DOHH2 (cell line): ENCODE results near the gene TRO.

ENCODE experiments used
- H3F3A ChIP-seq: fragments of 200-600 bp; sonication (generic), shearing (Covaris generic); 2 replicates; pipeline ENCODE4 v1.6.0; 2016; ENCODE audit warnings: antibody characterized with exemption, mild to moderate bottlenecking; ENCODE audit not compliant: control insufficient read depth, insufficient read depth
- H3K27ac ChIP-seq: fragments of 200-600 bp; sonication (generic); 2 replicates; pipeline ENCODE4 v1.5.1; 2014; ENCODE audit warnings: low read depth, mild to moderate bottlenecking, low read length, moderate library complexity
- H3K27me3 ChIP-seq: fragments of 200-600 bp; sonication (generic); 2 replicates; pipeline ENCODE4 v1.6.1; 2014; ENCODE audit warnings: mild to moderate bottlenecking, low read length, mixed read lengths; ENCODE audit not compliant: control insufficient read depth
- H3K36me3 ChIP-seq: fragments of 200-600 bp; sonication (generic); 2 replicates; pipeline ENCODE4 v1.6.1; 2014; ENCODE audit warnings: mild to moderate bottlenecking, low read length, moderate library complexity, mixed read lengths; ENCODE audit not compliant: control insufficient read depth
- H3K4me1 ChIP-seq: fragments of 200-600 bp; sonication (generic); 2 replicates; pipeline ENCODE4 v1.6.1; 2014; ENCODE audit warnings: mild to moderate bottlenecking, low read length, mixed read lengths; ENCODE audit not compliant: control insufficient read depth
- H3K4me2 ChIP-seq: fragments of 200-600 bp; sonication (generic); 2 replicates; pipeline ENCODE4 v1.6.0; 2014; ENCODE audit warnings: mild to moderate bottlenecking, low read length, moderate library complexity
- H3K4me3 ChIP-seq: fragments of 200-600 bp; sonication (generic); 2 replicates; pipeline ENCODE4 v1.5.1; 2014; ENCODE audit warnings: mild to moderate bottlenecking, low read length, mixed read lengths
- H3K79me2 ChIP-seq: fragments of 200-600 bp; sonication (generic); 2 replicates; pipeline ENCODE4 v1.6.1; 2014; ENCODE audit warnings: mild to moderate bottlenecking, low read length, mixed read lengths; ENCODE audit not compliant: control insufficient read depth
- H3K9me2 ChIP-seq: fragments of 200-600 bp; sonication (generic); replicated peaks from 2 replicates; pipeline ENCODE4 v1.6.1; 2014; ENCODE audit warnings: mild to moderate bottlenecking, low read length, mixed read lengths; ENCODE audit not compliant: control insufficient read depth
- H3K9me3 ChIP-seq: fragments of 200-600 bp; sonication (generic); 2 replicates; pipeline ENCODE4 v1.6.1; 2014; ENCODE audit warnings: antibody characterized with exemption, low read length, mixed read lengths; ENCODE audit not compliant: control insufficient read depth, insufficient read depth
- H4K20me1 ChIP-seq: fragments of 200-600 bp; sonication (generic); 2 replicates; pipeline ENCODE4 v1.6.0; 2014; ENCODE audit warnings: low read depth, mild to moderate bottlenecking, antibody characterized with exemption, low read length, moderate library complexity; ENCODE audit not compliant: control insufficient read depth, insufficient read depth
- CTCF ChIP-seq: fragments of 200-600 bp; sonication (generic); IDR thresholded peaks from one replicate; pipeline ENCODE4 v1.5.1; 2014; ENCODE audit warnings: antibody characterized with exemption, mild to moderate bottlenecking, low read depth, low read length; ENCODE audit not compliant: poor library complexity, severe bottlenecking
- EZH2phosphoT487 ChIP-seq: fragments of 200-600 bp; sonication (generic); IDR thresholded peaks from 2 replicates; pipeline ENCODE4 v1.6.1; 2017; ENCODE audit warnings: borderline replicate concordance, mild to moderate bottlenecking, antibody characterized with exemption, low read length, moderate library complexity, mixed read lengths

TRO gene

GRCh38 chrX:54894159-54894558 is 26.5 kb upstream of the TRO start:
- Histone ChIP-seq H4K20me1 (no peaks in the 10 kb centered on the region), H3F3A (no peaks in the 10 kb centered on the region), H3K9me3 (no peaks in the 10 kb centered on the region), H3K27ac (no peak overlapping the region), H3K4me2 (no peak overlapping the region), H3K27me3 (no peaks in the 10 kb centered on the region), H3K79me2 (no peaks in the 10 kb centered on the region), H3K9me2 (no peaks in the 10 kb centered on the region), H3K4me1 (no peaks in the 10 kb centered on the region), H3K4me3 (no peak overlapping the region), H3K36me3 (no peaks in the 10 kb centered on the region)
- TF ChIP-seq EZH2phosphoT487 (no peak), CTCF (no peak)

GRCh38 chrX:54909941-54910340 is 10.7 kb upstream of the TRO start:
- Histone ChIP-seq H3K4me1 (no peaks in the 10 kb centered on the region), H3K79me2 (no peaks in the 10 kb centered on the region), H3K4me3 (no peak overlapping the region), H3K27me3 (no peaks in the 10 kb centered on the region), H4K20me1 (no peaks in the 10 kb centered on the region), H3K4me2 (no peak overlapping the region), H3K9me3 (no peaks in the 10 kb centered on the region), H3F3A (no peaks in the 10 kb centered on the region), H3K36me3 (no peaks in the 10 kb centered on the region), H3K27ac (no peak overlapping the region), H3K9me2 (no peaks in the 10 kb centered on the region)
- TF ChIP-seq CTCF (no peak), EZH2phosphoT487 (no peak)

- Histone ChIP-seq H3K4me2 (no peak overlapping the region), H3K79me2 (no peaks in the 10 kb centered on the region), H3K27ac (no peak overlapping the region), H4K20me1 (no peaks in the 10 kb centered on the region), H3K27me3 (no peaks in the 10 kb centered on the region), H3F3A (no peaks in the 10 kb centered on the region), H3K9me3 (no peaks in the 10 kb centered on the region), H3K4me3 (no peak overlapping the region), H3K4me1 (no peaks in the 10 kb centered on the region), H3K36me3 (no peaks in the 10 kb centered on the region), H3K9me2 (no peaks in the 10 kb centered on the region)
- TF ChIP-seq CTCF (no peak), EZH2phosphoT487 (no peak)
Observed at GRCh38 chrX:54921427-54922021, 900 bp downstream of the TRO start.

GRCh38 chrX:54922547-54922946 is 1.9 kb downstream of the TRO start:
- H3K27ac ChIP-seq: no peak overlapping the region
- no peaks in the 10 kb centered on the region for H3K79me2 ChIP-seq
- TF ChIP-seq EZH2phosphoT487 (no peak), CTCF (no peak)
- no peaks in the 10 kb centered on the region for H4K20me1 ChIP-seq
- no peak overlapping the region for H3K4me2 ChIP-seq
- H3K9me2 ChIP-seq: no peaks in the 10 kb centered on the region
- no peaks in the 10 kb centered on the region for H3K27me3 ChIP-seq
- H3K4me1 ChIP-seq: no peaks in the 10 kb centered on the region
- H3K4me3 ChIP-seq: no peak overlapping the region
- no peaks in the 10 kb centered on the region for H3K9me3 ChIP-seq
- H3K36me3 ChIP-seq: no peaks in the 10 kb centered on the region
- H3F3A ChIP-seq: no peaks in the 10 kb centered on the region
